Smooth muscle cell (in vitro differentiated cells): Measurements from ENCODE around the gene CHIA. TPM values are rescaled to one million over a fixed set of nuclear protein-coding genes. Genes with fewer than 3 reads are reported as not detected.

Source experiments
- DNase-seq: peaks from one replicate; lab custom pipeline; 2025; ENCODE audit not compliant: unreplicated experiment; lab: John Stamatoyannopoulos, UW
- H2AFZ ChIP-seq: fragments of 200-600 bp; sonication (generic); 2 replicates; pipeline ENCODE4 v1.6.0; 2016; ENCODE audit warnings: antibody characterized with exemption, low read depth, mild to moderate bottlenecking
- H3F3A ChIP-seq: fragments of 200-600 bp; sonication (generic); 2 replicates; pipeline ENCODE4 v1.6.0; 2017; ENCODE audit warnings: antibody characterized with exemption, low read depth
- H3K27ac ChIP-seq: fragments of 200-600 bp; sonication (generic); 2 replicates; pipeline ENCODE4 v1.5.1; 2016; ENCODE audit warnings: low read depth, mild to moderate bottlenecking
- H3K27me3 ChIP-seq: fragments of 200-600 bp; sonication (generic); 2 replicates; pipeline ENCODE4 v1.6.1; 2016; ENCODE audit warnings: low read depth, mild to moderate bottlenecking
- H3K36me3 ChIP-seq: fragments of 200-600 bp; sonication (generic); 2 replicates; pipeline ENCODE4 v1.5.1; 2016; ENCODE audit warnings: low read depth
- H3K4me1 ChIP-seq: fragments of 200-600 bp; sonication (generic); 2 replicates; pipeline ENCODE4 v1.5.1; 2016; ENCODE audit warnings: low read depth
- H3K4me2 ChIP-seq: fragments of 200-600 bp; sonication (generic); 2 replicates; pipeline ENCODE4 v1.6.0; 2016; ENCODE audit warnings: mild to moderate bottlenecking
- H3K4me3 ChIP-seq: fragments of 200-600 bp; sonication (generic); 2 replicates; pipeline ENCODE4 v1.5.1; 2016; ENCODE audit warnings: mild to moderate bottlenecking
- H3K79me2 ChIP-seq: fragments of 200-600 bp; sonication (generic); 2 replicates; pipeline ENCODE4 v1.6.0; 2016; ENCODE audit warnings: low read depth, mild to moderate bottlenecking
- H3K9ac ChIP-seq: fragments of 200-600 bp; sonication (generic); 2 replicates; pipeline ENCODE4 v1.6.0; 2016; ENCODE audit warnings: low read depth
- H3K9me3 ChIP-seq: fragments of 200-600 bp; sonication (generic); replicated peaks from 2 replicates; pipeline ENCODE4 v1.5.1; 2016; ENCODE audit warnings: low read depth
- H4K20me1 ChIP-seq: fragments of 200-600 bp; sonication (generic); 2 replicates; pipeline ENCODE4 v1.6.0; 2016; ENCODE audit warnings: low read depth
- CTCF ChIP-seq: fragments of 200-600 bp; sonication (generic); IDR thresholded peaks from 2 replicates; pipeline ENCODE4 v1.5.1; 2017; ENCODE audit warnings: borderline replicate concordance, mild to moderate bottlenecking, antibody characterized with exemption; ENCODE audit not compliant: insufficient read depth, poor library complexity, severe bottlenecking
- WGBS: methylation state at CpG from one replicate; pipeline ENCODE4 v1.1.7; 2016; ENCODE audit warnings: low lambda C conversion rate; 5-methylcytosine and 5-hydroxymethylcytosine counted together
- polyA plus RNA-seq: library from polyadenylated mRNA; unstranded; fragments of >200 nt; fragmentation: Nextera tagmentation; extraction: Ambion mirVana; gene quantifications from 2 replicates; pipeline ENCODE4 v1.2.1, GENCODE V29; 2016
- total RNA-seq: library from RNA; depleted of rRNA; stranded (reverse); fragments of >200 nt; gene quantifications from 2 replicates; pipeline ENCODE4 v1.2.3, GENCODE V29; 2014

The CHIA gene
- total and polyA plus RNA-seq, 2 experiments from 2014 or later = not detected

DNA sequence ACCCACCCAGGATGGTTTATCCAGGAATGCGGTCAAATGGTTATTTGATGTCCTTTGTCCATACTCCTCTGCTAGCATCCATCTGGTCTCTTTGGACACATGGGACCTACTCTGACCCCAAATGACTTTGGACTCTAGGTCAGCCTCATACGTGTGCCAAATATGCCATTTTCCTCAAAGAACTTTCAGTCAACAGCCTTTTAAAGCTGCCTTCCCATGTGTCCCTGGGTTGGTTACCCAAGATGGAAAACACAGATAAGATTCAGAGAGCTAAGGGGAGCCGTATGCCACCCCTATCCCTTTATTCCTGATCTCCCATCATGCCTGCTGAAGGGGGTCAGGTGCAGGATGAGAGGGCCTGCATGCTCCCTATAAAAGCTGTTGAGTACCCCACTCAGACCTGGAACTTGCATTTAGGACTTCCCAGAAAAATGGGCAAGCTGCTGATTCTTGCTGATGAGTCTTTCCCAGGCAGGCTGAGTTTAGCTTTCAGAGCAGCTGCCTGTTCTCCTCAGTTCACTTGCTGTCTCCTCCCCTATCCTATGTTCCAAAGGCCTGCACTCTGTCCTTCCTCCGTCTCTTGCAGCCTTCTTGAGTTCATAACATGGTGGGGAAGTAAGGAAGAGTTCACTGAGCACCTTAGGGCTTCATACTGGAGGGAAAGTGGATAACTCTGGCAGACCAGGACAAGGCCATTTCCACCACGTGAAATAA is 43.4 kb upstream of the CHIA start:
- Histone ChIP-seq H3K4me1 (peaks cover 3% of the 10 kb centered on the region), H3F3A (no peaks in the 10 kb centered on the region), H3K27me3 (no peaks in the 10 kb centered on the region), H3K36me3 (no peaks in the 10 kb centered on the region), H3K4me3 (no peak overlapping the region), H2AFZ (no peak overlapping the region), H4K20me1 (no peaks in the 10 kb centered on the region), H3K27ac (no peak overlapping the region), H3K4me2 (no peak overlapping the region), H3K79me2 (no peaks in the 10 kb centered on the region), H3K9ac (no peak overlapping the region), H3K9me3 (no peaks in the 10 kb centered on the region)
- 94% methylated on average over 5 of the region's 5 CpGs for WGBS
- no peak for DNase-seq
- TF ChIP-seq CTCF = no peak

DNA sequence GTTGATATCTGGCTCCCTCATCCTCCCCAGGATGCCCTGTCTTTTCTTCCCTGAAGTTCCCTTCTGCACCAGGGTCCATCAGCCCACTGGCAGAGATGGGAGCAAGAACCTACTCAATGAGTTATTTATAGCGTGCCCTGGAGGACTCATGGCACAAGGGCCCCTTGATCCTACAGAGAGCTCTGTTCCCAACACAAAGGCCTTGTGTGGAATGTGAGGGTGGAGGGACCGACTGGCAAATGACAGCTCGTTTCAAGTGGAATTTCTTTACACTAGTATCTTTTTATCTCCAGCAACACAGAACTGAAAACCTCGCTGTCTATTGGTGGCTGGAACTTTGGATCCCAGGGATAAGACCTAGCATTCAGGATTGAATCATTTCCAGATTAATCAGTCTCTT is 40.7 kb upstream of the CHIA start:
- H2AFZ ChIP-seq = no peak overlapping the region
- DNase-seq = no peak
- H3K9me3 ChIP-seq = no peaks in the 10 kb centered on the region
- H3K36me3 ChIP-seq = no peaks in the 10 kb centered on the region
- no peak for TF ChIP-seq CTCF
- H3K27me3 ChIP-seq = no peaks in the 10 kb centered on the region
- H3F3A ChIP-seq = no peaks in the 10 kb centered on the region
- no peaks in the 10 kb centered on the region for H3K79me2 ChIP-seq
- no peak overlapping the region for H3K4me3 ChIP-seq
- no peak overlapping the region for H3K4me2 ChIP-seq
- H3K9ac ChIP-seq = no peak overlapping the region
- H3K4me1 ChIP-seq = peaks cover 3% of the 10 kb centered on the region
- no peak overlapping the region for H3K27ac ChIP-seq
- WGBS = 44% methylated on average over 4 of the region's 4 CpGs
- no peaks in the 10 kb centered on the region for H4K20me1 ChIP-seq

DNA sequence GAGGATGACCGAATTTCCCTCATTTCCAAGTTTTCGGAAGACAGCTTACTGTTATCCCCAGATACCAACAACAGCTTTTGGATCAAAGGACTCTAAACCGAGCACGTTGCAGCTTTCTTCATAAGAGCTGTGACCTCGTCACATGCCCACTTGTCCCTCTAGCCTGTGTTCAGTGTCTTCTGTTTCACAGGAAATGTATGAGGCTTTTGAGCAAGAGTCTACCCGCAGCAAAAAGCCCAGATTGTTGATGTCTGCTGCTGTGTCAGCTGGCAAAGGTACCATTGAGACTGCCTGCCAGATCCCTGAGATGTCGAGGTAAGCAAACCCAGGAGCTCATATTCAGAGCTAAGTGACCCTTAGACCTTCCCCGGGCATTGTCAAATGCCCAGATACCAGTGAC is 39.1 kb upstream of the CHIA start:
- H3K79me2 ChIP-seq = no peaks in the 10 kb centered on the region
- H3K9ac ChIP-seq = no peak overlapping the region
- no peak overlapping the region for H3K4me2 ChIP-seq
- H3K27me3 ChIP-seq = no peaks in the 10 kb centered on the region
- no peaks in the 10 kb centered on the region for H3F3A ChIP-seq
- no peak for DNase-seq
- no peak overlapping the region for H3K27ac ChIP-seq
- 85% methylated on average over 8 of the region's 8 CpGs for WGBS
- no peak overlapping the region for H3K4me3 ChIP-seq
- no peaks in the 10 kb centered on the region for H3K36me3 ChIP-seq
- no peaks in the 10 kb centered on the region for H4K20me1 ChIP-seq
- no peak overlapping the region for H2AFZ ChIP-seq
- no peak for TF ChIP-seq CTCF
- no peaks in the 10 kb centered on the region for H3K9me3 ChIP-seq
- peaks cover 3% of the 10 kb centered on the region for H3K4me1 ChIP-seq

DNA sequence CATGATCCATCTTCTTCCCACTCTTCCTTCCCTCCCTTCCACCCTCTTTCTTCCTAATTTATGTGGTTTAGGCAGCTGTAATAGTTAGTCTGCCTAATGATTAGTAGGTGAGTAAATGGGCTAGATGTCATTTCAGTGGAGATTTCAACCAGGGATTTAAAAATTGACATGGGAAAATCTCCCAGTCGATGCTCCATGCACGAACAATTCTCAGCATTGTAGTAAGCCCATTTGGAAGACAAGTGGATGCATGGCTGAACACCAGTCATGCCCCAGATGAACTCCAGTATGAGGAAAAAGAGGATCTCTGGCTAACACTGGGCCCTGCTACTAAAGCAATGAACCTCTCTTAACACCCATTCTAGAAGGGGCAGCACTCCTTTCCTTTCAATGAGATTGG is 37.9 kb upstream of the CHIA start:
- TF ChIP-seq CTCF = no peak
- no peak for DNase-seq
- Histone ChIP-seq H3K9ac (no peak overlapping the region), H2AFZ (no peak overlapping the region), H3K27me3 (no peaks in the 10 kb centered on the region), H3K36me3 (no peaks in the 10 kb centered on the region), H3F3A (no peaks in the 10 kb centered on the region), H3K4me3 (no peak overlapping the region), H4K20me1 (no peaks in the 10 kb centered on the region), H3K9me3 (no peaks in the 10 kb centered on the region), H3K4me1 (peaks cover 3% of the 10 kb centered on the region), H3K79me2 (no peaks in the 10 kb centered on the region), H3K27ac (no peak overlapping the region), H3K4me2 (no peak overlapping the region)
- 80% methylated on average over 2 of the region's 2 CpGs for WGBS
